HepG2 (cell line): ENCODE measurements around the gene NELFCD. TPM values are rescaled to one million over a fixed set of nuclear protein-coding genes. Genes with fewer than 3 reads are reported as not detected.

Experiments
- ATAC-seq: fragments of 200-7000 bp; cut with Tn5 transposase; 3 replicates; pipeline ENCODE4 v1.9.1; 2020; ENCODE audit warnings: mild to moderate bottlenecking, moderate library complexity
- BruUV-seq: library from RNA; stranded (reverse); fragments of 400-500 nt; replicated peaks from 2 replicates; lab custom pipeline; 2021; lab: Mats Ljungman, UMichigan
- CTCF ChIA-PET: fragments of 300-600 bp; formaldehyde crosslinking; extraction: SDS; loops from one replicate; lab custom pipeline; 2021; ENCODE audit warnings: low total read pairs, inconsistent platforms, low intra/inter-chr PET ratio; lab: Yijun Ruan, JAX
- POLR2A ChIA-PET: fragments of 350-600 bp; sonication (Branson Sonifier 250); formaldehyde crosslinking; loops from one replicate; lab custom pipeline; 2020; ENCODE audit warnings: antibody characterized with exemption, inconsistent platforms; lab: Yijun Ruan, JAX
- DNase-seq: peaks from one replicate; pipeline ENCODE4 v3.0.0-alpha.2; 2015; ENCODE audit warnings: low spot score
- FAIRE-seq: peaks from 3 replicates; lab custom pipeline; 2011; peaks lifted over from hg19 to GRCh38; lab: Jason Lieb, UNC
- H2AFZ ChIP-seq: one replicate; pipeline ENCODE4 v1.6.1; 2011; ENCODE audit warnings: low read length, inconsistent platforms
- H3K27ac ChIP-seq: fragments of 300-600 bp; 3 replicates; pipeline ENCODE4 v1.8.0; 2011; ENCODE audit warnings: mixed run types, mild to moderate bottlenecking, mixed read lengths, low read length, inconsistent platforms; ENCODE audit not compliant: insufficient read depth; ENCODE audit errors: extremely low read length
- H3K27me3 ChIP-seq, 2 experiments: fragments of 200-600 bp in 1 of 2; 2 replicates in 1 of 2; 3 replicates in 1 of 2; pipeline versions ENCODE4 v1.6.0 to v1.8.0; 2011; ENCODE audit warnings: low read length in 2 of 2, mild to moderate bottlenecking in 2 of 2, moderate library complexity in 2 of 2, inconsistent platforms in 1 of 2; ENCODE audit not compliant: insufficient read depth in 2 of 2, control insufficient read depth in 1 of 2
- H3K36me3 ChIP-seq, 2 experiments: fragments of 200-600 bp in 1 of 2; replicated peaks in 1 of 2; 2 replicates in 1 of 2; 3 replicates in 1 of 2; pipeline versions ENCODE4 v1.5.1 to v1.8.0; 2011; ENCODE audit warnings: low read length in 2 of 2, inconsistent platforms in 1 of 2; ENCODE audit not compliant: insufficient read depth in 2 of 2, control insufficient read depth in 1 of 2
- H3K4me1 ChIP-seq: 2 replicates; pipeline ENCODE4 v1.5.1; 2012; ENCODE audit warnings: low read length, inconsistent platforms; ENCODE audit not compliant: insufficient read depth
- H3K4me2 ChIP-seq: 2 replicates; pipeline ENCODE4 v1.6.0; 2011; ENCODE audit warnings: low read depth, low read length, inconsistent platforms
- H3K4me3 ChIP-seq, 3 experiments: fragments of 200-600 bp in 1 of 3; sonication (generic), shearing (Covaris generic) in 1 of 3; replicated peaks in 1 of 3; 2 replicates each; pipeline ENCODE4 v1.5.1; 2011 to 2016; ENCODE audit warnings: low read length in 3 of 3, inconsistent platforms in 2 of 3, low read depth in 2 of 3, mild to moderate bottlenecking in 2 of 3, control low read depth in 1 of 3, mixed read lengths in 1 of 3; ENCODE audit not compliant: insufficient read depth in 1 of 3
- H3K79me2 ChIP-seq: one replicate; pipeline ENCODE4 v1.6.1; 2011; ENCODE audit warnings: low read length, inconsistent platforms; ENCODE audit not compliant: insufficient read depth
- H3K9ac ChIP-seq: 2 replicates; pipeline ENCODE4 v1.6.0; 2011; ENCODE audit warnings: mild to moderate bottlenecking, low read depth, low read length, inconsistent platforms; ENCODE audit not compliant: insufficient read depth
- H3K9me3 ChIP-seq: 2 replicates; pipeline ENCODE4 v1.5.1; 2012; ENCODE audit warnings: mild to moderate bottlenecking, low read length
- H4K20me1 ChIP-seq: 2 replicates; pipeline ENCODE4 v1.6.0; 2011; ENCODE audit warnings: inconsistent platforms, mild to moderate bottlenecking, low read length, moderate library complexity; ENCODE audit not compliant: insufficient read depth
- DRAP1 ChIP-seq: IDR thresholded peaks from 2 replicates; pipeline ENCODE4 v1.6.1; 2016; ENCODE audit warnings: missing genetic modification reagents, missing compliant biosample characterization
- FOXJ3 ChIP-seq: sonication (generic); formaldehyde crosslinking; IDR thresholded peaks from 2 replicates; pipeline ENCODE4 v1.4.0; 2020; ENCODE audit warnings: missing genetic modification reagents, mild to moderate bottlenecking, borderline replicate concordance
- GATAD2A ChIP-seq: IDR thresholded peaks from 2 replicates; pipeline ENCODE4 v1.6.1; 2016
- HMG20A ChIP-seq: IDR thresholded peaks from 2 replicates; pipeline ENCODE4 v1.6.1; 2016; ENCODE audit warnings: borderline replicate concordance
- MXD3 ChIP-seq: IDR thresholded peaks from 2 replicates; pipeline ENCODE4 v1.6.1; 2016; ENCODE audit warnings: mild to moderate bottlenecking, missing biosample characterization, missing genetic modification reagents
- NAIF1 ChIP-seq: sonication (generic); formaldehyde crosslinking; IDR thresholded peaks from 2 replicates; pipeline ENCODE4 v1.5.0; 2020; ENCODE audit warnings: mild to moderate bottlenecking, missing genetic modification reagents, borderline replicate concordance
- NCOA1 ChIP-seq: sonication (generic); formaldehyde crosslinking; IDR thresholded peaks from 2 replicates; pipeline ENCODE4 v1.9.0; 2021; ENCODE audit warnings: missing genetic modification reagents
- PBX2 ChIP-seq: IDR thresholded peaks from 2 replicates; pipeline ENCODE4 v1.6.1; 2016; ENCODE audit warnings: control low read depth
- RBFOX2 ChIP-seq: fragments of 200-400 bp; formaldehyde crosslinking; IDR thresholded peaks from 2 replicates; pipeline ENCODE4 v1.6.1; 2017; ENCODE audit warnings: low read depth, mild to moderate bottlenecking, low read length
- ZFP36 ChIP-seq: fragments of 150-350 bp; IDR thresholded peaks from 2 replicates; pipeline ENCODE4 v1.6.1; 2018; ENCODE audit warnings: borderline replicate concordance, low read length, low read depth; ENCODE audit not compliant: partially characterized antibody
- ZNF12 ChIP-seq: sonication (generic); formaldehyde crosslinking; IDR thresholded peaks from 2 replicates; pipeline ENCODE4 v1.5.0; 2020; ENCODE audit warnings: missing genetic modification reagents
- ZNF280D ChIP-seq: sonication (generic); formaldehyde crosslinking; IDR thresholded peaks from 2 replicates; pipeline ENCODE4 v1.5.1; 2020; ENCODE audit warnings: mild to moderate bottlenecking, missing genetic modification reagents
- ZNF512 ChIP-seq: sonication (generic); formaldehyde crosslinking; IDR thresholded peaks from 2 replicates; pipeline ENCODE4 v1.4.0; 2020; ENCODE audit warnings: mild to moderate bottlenecking, missing genetic modification reagents
- WGBS: methylation state at CpG from one replicate; pipeline ENCODE4 v1.1.6; 2017; ENCODE audit warnings: low lambda C conversion rate; 5-methylcytosine and 5-hydroxymethylcytosine counted together
- in situ Hi-C: cut with HindIII; loops from 2 replicates; pipeline ENCODE4 v1.10.0; 2017; ENCODE audit warnings: low pct_unique_long_range_greater_than_20kb; ENCODE audit not compliant: extremely low pct_ligation_motif_present
- intact Hi-C: fragments of 100-400 bp; cut with micrococcal nuclease; formaldehyde crosslinking; loops from one replicate; pipeline ENCODE4 v1.10.0; 2022; ENCODE audit not compliant: unreplicated experiment
- polyA plus RNA-seq, 8 experiments: library from polyadenylated mRNA; depleted of rRNA in 3 of 8; stranded (reverse) in 7 of 8; unstranded in 1 of 8; fragments of >200 nt; fragmentation: Illumina TruSeq in 4 of 8; extraction: Trizol in 4 of 8; gene quantifications; 2 replicates each; pipeline versions ENCODE4 v1.2.1 to v1.2.3, GENCODE V29; 2011 to 2016; ENCODE audit warnings: low read depth in 4 of 8, missing spikeins in 1 of 8, mixed read lengths in 1 of 8; ENCODE audit not compliant: insufficient read depth in 1 of 8
- total RNA-seq, 5 experiments: library from RNA; depleted of rRNA; stranded (reverse); fragments of >200 nt; fragmentation: Illumina TruSeq; extraction: Trizol; gene quantifications; 2 replicates each; pipeline ENCODE4 v1.2.3, GENCODE V29; 2016; ENCODE audit warnings: low read depth in 1 of 5

The NELFCD gene
- total and polyA plus RNA-seq, 2 of the 13 experiments (the other 11 are each of a cell fraction or from before 2014, with no cell fraction given): 159 to 203 TPM

GRCh38 chr20:58969439-58969838, 11.6 kb upstream of the NELFCD start:
- FAIRE-seq (no peak), DNase-seq (no peak), ATAC-seq (no peak)
- BruUV-seq: no TSS peak
- Histone ChIP-seq H3K9ac (no peak overlapping the region), H3K4me1 (peaks cover 9% of the 10 kb centered on the region), H3K9me3 (peaks cover 6% of the 10 kb centered on the region), H3K27ac (no peak overlapping the region), H3K36me3 (no peaks in the 10 kb centered on the region), H3K79me2 (no peaks in the 10 kb centered on the region), H3K27me3 (peaks cover 7 to 38% of the 10 kb centered on the region in 2 experiments; a peak in 3 of 5 replicates), H3K4me3 (no peak overlapping the region), H2AFZ (no peak overlapping the region), H4K20me1 (no peaks in the 10 kb centered on the region), H3K4me2 (no peak overlapping the region)
- intact Hi-C loops (loop anchor here (10.0 kb wide), 1 partner anchor 115 kb away; no protein-coding TSS in a partner anchor), in situ Hi-C loops (no loop called here)
- POLR2A ChIA-PET: no interaction called here
- CTCF ChIA-PET: interaction anchor here (0.6 kb wide), 1 partner anchor 23 kb away, joined by 4 read pairs; no protein-coding TSS in a partner anchor
- TF ChIP-seq FOXJ3 (no peak), ZNF512 (no peak), PBX2 (CRISPR knock-in tag) (no peak), ZFP36 (no peak), HMG20A (CRISPR knock-in tag) (no peak), ZNF280D (no peak), DRAP1 (CRISPR knock-in tag) (no peak), ZNF12 (no peak), MXD3 (CRISPR knock-in tag) (no peak), NAIF1 (no peak), GATAD2A (CRISPR knock-in tag) (no peak), RBFOX2 (no peak), NCOA1 (CRISPR knock-in tag) (no peak)
- 32% methylated on average over 2 of the region's 2 CpGs for WGBS
